HG03378 (cell line): Measurements from ENCODE around the gene CAMK1D.

ENCODE experiments used
- ATAC-seq: cut with Tn5 transposase; IDR thresholded peaks from one replicate; pipeline ENCODE4 v1.9.1; 2021; ENCODE audit warnings: mild to moderate bottlenecking, moderate library complexity; ENCODE audit not compliant: unreplicated experiment

The CAMK1D gene

DNA sequence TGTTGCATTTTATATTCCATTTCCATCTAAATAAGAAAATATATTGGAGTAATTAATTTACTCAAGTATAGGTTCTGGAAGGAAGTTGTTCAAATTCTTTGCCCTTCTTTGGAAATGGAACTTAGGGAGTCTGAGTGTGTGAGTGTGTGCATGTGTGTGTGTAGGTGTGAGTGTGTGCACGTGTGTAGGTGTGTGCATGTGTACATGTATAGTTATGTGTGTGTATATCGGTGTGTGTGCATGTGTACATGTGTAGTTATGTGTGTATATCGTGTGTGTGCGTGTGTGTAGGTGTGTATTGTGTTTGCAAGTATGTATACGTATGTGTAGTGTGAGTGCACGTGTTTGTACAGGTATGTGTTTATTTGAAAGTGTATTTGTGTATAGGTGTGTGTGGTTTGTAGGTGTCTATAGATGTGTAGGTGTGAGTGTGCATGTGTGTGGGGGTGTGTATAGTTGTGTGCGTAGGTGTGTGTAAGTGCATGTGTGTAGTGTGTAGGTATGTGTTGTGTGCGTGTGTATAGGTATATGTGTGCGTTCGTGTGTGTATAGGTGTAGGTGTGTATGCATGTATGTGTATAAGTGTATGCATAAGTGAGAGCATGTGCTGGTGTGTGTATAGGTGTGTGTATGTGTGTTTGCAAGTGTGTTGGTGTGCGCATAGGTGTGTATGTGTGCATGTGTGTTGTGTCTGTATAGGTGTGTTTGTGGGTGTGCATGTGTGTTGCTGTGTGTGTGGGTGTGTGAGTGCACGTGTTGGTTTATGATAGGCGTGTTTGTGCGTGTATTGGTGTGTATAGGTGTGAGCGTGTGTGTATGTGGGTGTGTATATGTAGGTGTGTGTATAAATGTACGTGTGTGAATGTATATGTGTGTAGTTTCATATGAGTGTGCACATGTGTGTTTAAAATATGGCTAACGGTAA, 266.2 kb downstream of the CAMK1D start:
- ATAC-seq = no peak

DNA sequence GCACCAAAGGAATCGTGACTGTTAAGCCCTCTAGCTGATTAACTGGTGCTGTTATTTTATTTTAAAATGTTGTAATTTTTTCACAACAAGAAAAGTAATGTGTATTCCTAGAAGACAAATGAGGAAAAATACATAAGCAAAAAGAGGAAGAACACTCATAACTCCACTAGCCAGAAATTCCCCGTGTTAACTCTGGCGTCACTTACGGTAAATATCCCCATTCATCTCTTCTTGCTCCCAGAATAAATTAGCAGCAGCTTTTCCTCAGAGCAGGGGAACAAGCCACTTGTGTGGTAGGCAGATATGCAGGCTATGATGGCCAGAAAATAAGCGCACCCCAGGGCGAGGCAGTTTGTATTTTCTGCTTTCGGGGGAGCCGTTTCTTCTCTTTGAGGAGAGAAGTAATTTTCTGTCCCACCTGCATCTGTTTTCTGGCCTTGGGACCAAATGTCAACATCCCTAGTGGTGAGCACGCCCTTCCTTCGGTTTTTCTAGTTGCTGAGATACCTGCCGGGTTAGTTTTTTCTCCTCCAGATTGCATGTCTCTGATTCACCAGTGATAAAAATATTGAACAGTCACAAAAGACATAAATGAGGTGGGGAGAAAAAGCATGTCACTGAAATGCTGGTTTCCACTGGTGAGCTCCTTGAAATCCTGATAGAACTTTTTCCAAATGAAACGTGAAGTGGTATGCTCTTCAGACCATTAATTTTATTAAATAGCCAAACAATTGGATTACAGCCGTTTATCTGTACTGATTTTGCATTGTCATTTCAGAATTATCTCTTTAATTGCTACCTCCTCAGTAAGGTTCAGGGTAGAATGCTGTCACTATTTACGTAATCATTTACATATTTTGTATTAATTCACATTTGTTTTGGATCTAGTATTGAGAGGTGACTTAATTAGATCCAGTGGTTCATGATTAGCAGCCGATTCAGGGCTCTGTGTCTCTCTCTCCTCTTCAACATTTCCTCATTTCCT, 268.1 kb downstream of the CAMK1D start:
- ATAC-seq = no peak

DNA sequence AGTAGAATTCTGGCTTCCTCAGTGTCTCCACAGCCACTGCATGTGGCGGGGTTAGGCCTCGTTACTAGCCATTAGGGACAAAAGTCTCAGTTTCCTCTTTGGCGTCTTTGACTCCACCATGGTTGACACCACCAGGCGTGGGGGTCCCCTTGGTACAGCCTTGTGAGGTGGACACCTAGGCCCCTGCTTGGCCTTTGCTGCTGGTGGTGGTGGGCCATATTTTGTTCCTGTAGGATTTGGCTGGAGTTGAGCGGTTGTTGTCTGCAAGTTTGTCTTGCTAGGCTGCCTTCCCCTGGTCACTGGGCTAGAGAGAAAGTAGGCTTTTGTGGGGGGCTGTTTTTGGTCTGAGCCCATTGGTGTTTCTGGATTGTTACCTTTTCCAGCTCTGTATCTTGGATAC, 272.7 kb downstream of the CAMK1D start:
- ATAC-seq = no peak

DNA sequence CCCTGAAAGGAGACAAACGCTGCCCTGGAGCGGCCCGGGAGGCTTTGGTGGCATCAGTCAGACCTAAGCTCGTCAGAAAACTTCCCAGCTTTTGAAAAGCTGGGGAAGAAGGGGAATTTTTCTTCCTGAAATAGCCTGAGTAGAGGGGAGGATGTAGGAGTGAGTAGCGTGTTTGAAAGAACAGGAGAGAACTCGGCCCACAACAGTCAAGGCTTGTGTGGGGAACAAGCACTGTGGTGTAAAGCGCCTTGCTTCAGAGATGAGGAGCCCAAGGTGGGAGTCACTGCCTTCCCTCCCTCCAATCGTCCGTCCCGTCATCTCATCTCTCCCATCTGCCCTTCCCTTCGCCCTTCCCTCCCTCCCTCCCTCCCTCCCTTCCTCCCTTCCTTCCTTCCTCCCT, 273.3 kb downstream of the CAMK1D start:
- ATAC-seq = no peak

DNA sequence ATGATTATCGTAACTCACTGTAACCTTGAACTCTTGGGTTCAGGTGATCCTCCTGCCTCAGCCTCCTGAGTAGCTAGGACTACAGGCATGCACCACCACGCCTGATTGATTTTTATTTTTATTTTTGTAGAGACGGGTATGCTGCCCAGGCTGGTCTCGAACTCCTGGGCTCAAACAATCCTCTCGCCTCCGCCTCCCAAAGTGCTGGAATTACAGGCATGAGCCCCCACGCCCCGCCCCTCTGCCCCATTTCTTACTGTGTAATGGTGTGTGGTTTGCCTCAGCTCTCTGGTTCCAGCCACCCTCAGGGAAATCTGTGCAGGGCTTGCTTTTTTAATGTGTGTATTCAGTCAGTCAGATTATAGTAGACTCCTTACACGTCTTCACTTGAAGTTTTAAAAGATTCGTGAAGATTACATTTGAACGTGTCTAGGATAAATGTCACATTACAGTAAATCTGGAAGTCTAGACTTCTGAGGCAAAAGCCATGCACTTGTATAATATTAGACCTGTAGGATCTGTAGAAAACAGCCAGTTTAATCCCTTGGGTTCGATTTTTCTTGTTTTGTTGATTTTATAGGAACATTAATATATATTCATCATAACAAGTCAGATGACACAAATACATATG, 276.2 kb downstream of the CAMK1D start:
- no peak for ATAC-seq

DNA sequence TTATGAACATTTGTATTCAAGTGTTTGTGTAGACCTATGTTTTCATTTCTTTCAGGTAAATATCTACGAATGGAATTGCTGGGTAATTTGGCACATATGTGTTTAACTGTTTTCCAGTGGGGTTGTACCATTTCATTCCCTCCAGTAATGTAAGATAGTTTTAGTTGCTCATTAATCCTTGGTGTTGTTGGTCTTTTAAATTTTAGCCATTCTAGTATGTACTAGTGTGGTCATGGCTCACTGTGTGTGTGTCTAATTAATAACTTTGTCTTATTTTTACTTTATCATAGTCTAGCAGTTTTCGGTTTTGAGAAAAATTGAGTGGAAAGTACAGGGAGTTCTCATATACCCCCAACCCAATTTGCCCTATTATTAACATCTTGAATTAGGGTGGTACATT, 278.8 kb downstream of the CAMK1D start:
- no peak for ATAC-seq

DNA sequence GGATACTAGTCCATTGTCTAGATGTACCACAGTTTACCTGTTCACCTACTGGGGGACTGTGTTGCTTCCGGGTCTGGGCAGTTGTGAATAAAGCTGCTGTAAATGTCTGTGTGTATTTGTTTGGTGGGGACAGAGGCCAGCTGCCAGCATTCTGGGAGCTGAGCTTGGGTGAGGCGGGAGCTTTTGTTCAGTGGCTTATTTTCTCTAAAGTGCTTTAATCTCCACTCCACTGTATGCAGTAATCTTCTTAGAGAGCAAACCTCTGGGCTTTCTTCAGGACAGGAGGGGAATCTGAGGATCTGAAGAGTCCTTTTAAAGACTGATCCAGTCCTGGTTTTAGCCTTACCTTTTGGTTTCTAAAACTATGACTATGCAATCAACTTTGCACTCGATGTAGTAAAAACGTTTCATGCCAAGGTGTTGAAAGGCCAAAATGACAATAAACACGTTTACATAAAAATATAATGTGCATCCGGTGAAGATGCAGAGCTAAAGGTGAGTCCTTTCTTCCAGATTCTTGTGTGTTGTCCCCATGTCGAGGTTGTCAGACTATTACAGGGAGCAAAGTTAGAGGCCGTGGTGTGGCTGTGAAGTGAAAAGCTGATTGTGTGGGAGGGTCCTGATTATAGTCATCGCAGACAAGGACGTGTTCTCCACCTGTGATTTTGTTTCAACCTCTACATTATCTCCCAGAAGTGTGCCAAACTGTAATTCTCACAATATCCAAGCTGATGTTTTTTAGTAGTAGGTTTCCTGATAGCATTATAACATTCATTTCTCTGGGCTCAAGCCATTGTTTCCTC, 279.8 kb downstream of the CAMK1D start:
- no peak for ATAC-seq

DNA sequence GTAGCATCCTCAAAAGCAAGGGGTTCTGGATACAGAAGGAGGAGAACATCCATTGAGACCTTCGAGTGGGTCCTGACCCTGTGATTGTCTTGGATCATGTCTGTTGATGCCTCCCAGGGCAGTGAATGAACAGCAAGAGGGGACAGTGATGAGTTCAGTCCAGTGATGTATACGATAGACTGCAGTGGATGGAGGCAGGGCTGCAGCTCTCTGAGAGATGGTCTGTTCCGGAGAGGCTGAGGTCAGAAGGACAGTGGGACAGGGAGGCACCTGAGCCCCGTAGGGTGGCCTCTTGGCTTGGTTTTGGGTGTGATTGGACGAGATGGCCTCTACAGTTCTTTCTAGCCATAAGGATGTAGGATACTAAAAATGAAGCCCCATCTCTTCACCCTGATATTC, 280.4 kb downstream of the CAMK1D start:
- ATAC-seq = no peak

DNA sequence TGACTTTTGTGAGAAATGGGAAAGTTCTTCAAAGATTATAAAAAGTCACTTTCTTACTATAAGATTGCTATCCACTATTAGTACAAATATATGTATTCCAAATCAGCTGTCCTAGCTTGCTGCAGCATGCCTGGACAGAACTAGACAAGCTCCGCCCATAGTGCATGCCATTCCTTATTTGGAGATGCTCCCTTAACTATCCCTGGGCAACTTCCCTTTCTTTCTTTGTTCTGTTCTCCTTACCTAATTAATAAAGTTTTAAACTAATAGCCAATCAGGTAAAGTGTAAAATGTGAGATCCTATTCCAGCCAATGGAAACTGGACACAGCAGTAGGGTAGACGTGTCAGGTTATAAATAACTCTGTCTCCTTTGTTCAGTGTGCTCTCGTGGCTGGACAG, 281.9 kb downstream of the CAMK1D start:
- ATAC-seq = no peak

DNA sequence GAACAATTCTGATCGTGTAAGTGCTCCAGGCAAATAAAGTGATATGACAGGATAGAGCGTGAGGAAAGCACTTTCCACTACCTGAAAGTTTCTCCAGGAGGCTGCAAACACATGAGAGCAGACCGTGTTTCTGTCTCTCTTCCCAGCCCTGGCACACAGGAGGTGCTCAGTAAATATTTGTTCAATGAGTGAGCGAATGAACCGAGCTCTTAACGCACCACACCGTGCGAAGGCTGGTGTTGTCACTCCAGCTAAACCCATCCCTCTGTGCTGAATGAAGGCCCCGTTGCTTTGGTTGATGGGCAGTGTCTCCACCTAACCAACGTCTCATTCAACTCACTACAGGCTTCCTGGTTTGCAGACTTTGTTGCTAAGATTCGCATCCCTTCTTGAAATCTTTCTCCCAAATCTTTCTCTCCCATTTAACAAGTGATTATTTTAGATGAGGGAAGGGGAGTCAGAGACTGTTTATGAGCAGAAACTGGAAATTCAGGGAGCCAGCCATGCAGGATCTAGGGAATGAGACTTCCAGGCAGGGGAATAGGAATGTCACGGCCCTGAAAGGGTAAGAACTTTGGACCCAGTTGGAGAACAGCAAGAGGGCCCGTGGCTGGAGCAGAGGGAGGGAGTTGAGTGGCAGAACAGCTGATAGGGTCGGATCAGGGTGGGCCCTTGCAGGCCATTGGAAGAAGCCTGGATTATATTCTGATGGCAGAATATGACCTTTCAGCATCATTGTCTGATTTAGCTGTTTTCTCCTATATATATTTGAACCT, 282.6 kb downstream of the CAMK1D start:
- no peak for ATAC-seq

DNA sequence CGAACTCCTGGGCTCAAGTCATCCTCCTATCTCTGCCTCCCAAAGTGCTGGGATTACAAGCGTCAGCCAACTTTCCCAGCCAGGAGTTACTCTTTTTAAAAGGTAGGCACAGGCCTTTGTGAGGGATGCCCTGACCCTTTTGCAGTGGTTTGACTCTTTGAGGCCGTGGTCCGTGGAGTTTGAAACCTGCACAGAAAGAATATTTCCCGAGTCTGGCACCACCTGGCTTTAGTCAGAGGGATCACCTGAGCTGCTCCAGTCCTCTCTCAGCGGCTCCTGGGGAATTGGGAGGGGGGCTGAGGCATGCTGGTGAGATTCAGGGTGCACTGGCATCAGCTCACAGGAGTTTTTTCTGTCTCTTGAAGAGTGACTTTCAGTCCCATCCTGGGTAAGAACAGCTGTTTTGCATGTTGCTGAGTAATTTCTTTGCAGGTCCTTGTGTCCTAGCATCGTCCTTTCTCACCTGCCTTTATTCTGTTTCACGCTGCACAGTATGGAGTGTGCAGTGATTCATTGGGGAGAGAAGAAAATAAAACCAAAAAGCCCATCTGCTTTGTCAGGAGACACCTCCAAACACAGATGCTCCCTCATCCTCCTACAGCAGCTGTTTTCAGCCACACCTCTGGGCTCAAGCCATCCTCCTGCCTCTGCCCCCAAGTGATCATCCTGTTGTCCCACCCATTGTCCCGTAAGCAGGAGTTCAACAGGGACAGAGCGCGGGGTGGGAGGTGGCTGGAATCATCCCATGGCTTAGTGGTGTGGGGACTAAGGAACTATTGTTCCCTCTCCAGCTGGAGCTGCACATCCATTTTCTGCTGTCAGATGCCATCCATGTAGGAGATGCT, 284.7 kb downstream of the CAMK1D start:
- no peak for ATAC-seq

DNA sequence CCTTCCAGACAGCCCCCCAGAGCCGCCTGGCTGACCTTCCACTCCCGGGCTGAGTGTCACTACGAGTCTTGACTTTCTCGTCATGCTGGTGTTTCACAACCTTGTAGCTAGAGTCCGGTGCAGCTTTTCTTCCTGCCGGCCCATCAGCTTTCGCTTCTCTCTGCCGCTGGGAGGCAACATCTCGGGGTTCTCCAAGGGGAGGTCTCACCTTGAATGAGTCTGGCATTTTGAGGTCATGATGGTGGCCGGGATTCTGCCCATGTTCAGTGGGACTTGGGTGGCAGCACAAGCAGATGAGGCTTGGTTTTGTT, 285.2 kb downstream of the CAMK1D start:
- ATAC-seq = no peak

DNA sequence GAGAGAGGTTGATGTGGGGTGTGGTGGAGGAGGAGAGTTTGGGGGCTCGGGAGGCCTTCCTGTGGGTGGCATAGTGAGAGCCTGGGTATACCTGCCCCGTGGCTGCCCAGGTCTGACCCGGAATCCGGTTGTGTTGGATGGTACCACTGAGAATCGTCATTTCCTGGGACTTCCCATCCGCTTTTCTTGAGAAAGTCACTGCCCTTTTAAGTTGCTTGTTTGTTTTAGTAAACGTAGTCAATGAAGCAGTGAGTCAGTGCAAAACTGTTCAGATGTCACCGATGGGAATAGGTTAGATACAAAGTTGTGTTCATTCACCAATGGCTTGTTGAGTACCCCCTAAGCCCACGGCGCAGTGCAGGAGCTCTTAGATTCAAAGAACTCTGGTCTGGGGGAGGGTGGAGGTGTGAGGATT, 285.8 kb downstream of the CAMK1D start:
- no peak for ATAC-seq

DNA sequence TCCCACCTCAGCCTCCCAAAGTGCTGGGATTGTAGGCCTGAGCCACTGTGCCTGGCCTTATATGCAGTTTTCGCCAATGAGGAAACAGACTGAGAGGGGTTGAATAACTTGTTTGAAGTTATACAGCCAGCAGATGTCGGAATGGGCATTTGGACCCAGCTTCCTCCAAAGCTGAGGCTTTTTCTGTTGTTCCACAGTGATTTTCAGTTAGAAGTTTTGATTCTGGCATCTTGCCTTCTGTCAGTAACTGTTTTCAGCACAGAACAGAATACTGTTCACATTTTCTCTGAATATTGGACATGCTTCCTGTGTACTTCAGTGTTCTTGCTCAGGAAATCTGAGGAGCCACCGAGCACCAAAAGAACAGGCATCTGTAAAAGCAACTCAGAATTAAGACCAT, 287.2 kb downstream of the CAMK1D start:
- no peak for ATAC-seq

DNA sequence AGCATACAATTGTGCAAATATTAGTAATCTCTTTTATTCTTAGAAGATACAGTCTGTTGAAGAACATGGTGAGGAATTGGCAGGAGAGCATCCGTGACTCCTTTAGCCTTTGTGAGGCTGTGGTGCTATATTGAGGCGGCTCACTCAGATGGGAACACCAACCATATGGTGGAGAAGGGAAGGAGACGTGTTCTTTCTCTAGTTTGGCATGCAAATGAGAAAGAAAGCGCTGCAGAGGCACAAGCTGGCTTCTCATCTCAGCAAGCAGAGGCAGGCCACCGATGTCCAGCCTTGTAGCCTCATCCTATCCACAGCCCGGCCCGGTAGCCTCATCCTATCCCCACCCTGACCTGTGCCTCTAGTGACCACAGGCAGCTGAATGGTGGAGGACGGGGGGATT, 288.3 kb downstream of the CAMK1D start:
- ATAC-seq = no peak

DNA sequence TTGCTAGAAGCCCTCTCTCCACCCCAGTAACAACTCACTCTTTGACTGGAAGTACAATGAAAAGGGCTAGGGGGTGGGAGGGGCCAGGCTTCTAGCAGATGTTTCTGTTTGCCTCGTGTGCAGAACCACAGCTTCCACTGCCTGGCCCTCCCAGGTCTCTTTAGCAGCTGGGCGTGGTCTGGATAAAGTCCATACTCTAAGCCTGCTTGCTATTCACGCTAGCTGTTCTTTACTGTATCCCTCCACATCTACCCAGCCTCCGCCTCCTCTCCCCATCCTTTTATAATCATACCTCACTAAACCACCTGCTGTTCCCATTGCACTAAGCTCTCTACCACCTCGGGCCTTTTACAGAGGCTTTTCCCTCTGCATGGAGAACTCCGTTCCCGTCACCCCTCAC, 288.8 kb downstream of the CAMK1D start:
- no peak for ATAC-seq

DNA sequence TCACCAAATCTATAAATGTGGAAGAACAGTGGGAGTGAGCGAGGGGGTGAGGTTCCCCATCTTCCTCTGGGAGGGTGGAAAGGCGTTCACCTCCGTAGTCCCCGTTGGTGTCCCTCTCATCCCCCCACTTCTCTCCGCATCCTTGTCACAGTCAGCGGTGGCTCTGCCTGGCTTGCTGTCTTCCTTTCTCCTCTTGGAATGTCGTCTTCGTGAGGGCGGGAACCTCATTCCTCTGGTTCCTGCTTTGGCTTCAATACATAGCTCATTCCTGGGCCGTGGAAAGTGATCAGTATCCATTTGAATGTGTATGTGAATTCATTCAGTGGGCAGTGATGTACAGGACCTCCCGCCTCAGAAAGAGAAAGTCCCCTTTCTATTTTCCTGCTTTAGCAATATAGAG, 289.4 kb downstream of the CAMK1D start:
- no peak for ATAC-seq

DNA sequence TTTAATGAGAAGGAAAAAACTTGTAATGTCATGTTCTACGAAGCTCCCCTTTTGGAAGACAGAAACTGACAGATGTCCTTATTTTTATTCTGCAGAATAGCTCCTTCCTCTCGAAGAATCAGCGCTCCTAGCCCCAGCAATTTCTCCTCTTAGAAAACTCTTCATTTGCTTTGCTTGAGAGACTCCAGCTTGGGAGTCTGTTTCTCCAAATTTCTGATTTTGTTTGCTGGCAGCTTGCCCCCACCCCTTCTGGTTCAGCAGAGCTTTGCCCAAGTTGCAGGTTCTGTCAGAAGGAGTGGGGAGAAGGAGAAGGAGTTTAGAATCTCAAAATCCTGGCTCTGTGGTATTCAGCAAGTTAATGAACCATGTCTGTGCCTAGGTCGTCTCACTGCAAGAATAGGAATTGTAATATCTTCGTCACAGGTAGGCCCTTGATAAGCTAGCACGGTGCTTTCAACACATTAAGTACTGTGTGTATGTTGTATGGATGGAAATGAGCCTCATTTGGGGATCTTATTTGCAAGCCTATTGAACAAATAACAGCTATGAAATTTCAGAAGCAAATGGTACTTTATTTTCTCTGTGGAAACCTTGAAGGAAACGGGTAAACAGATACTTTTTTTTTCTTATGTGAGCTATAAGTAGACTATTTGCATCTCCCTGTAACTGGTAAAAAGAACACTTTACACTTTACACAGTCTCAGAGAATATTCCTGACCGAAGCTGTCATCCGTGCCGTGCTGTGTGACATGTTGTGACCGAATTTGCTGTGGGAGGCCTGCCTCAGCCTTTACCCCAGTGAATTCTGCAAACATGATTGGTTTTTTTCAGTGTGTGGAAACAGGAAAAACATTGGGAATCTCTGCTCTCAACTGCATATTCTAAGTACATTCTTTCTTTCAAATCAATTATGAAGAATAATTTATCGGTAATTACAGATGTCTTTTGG, 290.9 kb downstream of the CAMK1D start:
- ATAC-seq = no peak
